DMS153 treated with DMSO at 0.1 percent for 48 hours (cell line): ENCODE results near the gene PIGBOS1.
"Not testable (repeated sequence)": the region's sequence is repeated elsewhere in the genome, so short reads cannot be mapped to it uniquely, and the experiment has no call there.

Source experiments
- DNase-seq: peaks from one replicate; lab custom pipeline; 2025; ENCODE audit not compliant: unreplicated experiment; lab: John Stamatoyannopoulos, UW

PIGBOS1 gene

GRCh38 chr15:55297315-55297714 is 21.6 kb downstream of the PIGBOS1 start:
- no peak for DNase-seq

- DNase-seq: peak; percentile 9
Measured at GRCh38 chr15:55290528-55291057, 28.3 kb downstream of the PIGBOS1 start.

DNA sequence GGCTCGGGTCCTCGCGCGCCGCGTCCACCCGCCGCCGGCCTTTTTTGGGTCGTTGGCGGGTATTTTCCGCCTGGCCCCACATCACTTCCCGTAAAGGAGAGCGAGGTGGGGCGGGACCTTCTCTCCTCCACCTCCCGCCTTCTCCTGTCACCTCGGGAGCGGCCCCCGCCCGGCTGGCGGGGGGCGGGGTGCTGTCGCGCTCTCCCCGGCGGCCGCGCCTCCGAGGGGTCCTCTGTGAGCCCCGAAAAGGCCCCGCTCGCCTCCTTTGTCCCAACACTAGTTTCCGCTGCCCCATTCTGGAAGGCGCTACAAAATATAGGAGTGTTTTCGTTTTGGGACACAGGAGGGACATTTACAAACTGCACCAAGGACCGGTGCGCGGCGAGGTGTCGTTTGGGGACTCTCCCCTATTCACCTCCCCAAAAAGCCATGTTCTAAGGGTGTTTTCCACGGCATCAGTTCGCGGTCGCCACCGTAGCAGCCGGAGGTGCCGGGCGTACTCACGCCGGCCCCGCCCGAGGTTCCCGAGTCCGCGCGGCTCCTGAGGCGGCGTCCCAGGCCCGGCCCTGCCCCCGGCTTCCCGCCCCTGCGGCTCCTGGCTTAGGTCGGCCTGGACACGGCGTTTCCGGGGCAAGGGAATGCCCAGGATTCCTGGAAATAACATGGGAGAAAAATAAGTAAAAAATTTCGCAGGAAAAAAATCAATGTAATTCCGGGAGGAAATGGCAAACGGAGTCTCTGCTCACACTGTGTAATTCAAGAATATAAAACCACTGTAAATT is 29.0 kb downstream of the PIGBOS1 start, which contains the start of gene RAB27A:
RAB27A (minus strand) TSS at position 68 of the 782 bp plus-strand sequence. CDS start 54,879 bp downstream, outside the sequence.
- no peak for DNase-seq

GRCh38 chr15:55289011-55289745 is 29.7 kb downstream of the PIGBOS1 start:
- DNase-seq: peak; percentile 0

DNA sequence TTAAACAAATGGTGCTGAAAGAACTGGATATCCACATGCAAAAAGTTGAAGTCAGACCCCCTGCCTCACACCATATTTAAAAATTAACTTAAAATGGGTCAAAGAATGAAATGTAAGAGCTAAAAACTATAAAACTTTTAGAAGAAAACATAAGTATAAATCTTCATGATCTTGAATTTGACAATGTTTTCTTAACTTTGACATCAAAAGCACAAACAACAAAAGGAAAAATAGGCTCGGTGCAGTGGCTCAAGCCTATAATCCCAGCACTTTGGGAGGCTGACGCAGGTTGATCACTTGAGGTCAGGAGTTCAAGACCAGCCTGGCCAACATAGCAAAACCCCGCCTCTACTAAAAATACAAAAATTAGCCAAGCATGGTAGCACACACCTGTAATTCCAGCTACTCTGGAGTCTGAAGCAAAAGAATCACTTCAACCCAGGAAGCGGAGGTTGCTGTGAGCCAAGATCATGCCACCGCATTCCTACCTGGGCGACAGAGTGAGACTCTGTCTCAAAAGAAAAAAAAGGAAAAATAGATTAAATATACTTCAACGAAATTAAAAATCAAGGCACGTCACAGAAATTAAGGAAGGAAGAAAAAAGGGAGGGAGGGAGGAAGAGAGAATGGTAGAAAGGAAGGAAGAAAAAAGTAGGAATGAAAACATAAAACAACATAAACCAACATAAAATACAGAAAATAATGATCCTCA is 30.8 kb downstream of the PIGBOS1 start:
- no peak for DNase-seq

- DNase-seq: not testable (repeated sequence)
Measured at GRCh38 chr15:55286442-55287189, 32.3 kb downstream of the PIGBOS1 start.

DNA sequence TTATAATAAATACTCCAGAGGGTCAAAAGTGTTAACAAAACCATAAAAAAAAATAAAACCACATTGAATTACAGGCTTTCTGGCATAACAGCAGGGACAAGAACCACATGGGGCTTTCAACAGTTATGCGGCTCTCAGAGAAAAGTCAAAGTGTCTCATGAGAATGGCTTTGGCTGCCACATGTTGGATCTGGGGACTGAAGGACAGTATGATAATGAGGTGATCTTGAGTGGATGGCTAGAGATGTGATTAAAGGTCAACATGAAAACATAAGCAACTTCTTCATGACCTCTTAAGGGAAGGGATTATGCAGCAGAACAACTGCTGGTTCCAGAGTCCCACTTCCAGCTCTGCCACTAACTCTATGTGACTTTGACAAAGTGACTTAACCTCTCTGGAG is 34.5 kb downstream of the PIGBOS1 start:
- DNase-seq: no peak

DNA sequence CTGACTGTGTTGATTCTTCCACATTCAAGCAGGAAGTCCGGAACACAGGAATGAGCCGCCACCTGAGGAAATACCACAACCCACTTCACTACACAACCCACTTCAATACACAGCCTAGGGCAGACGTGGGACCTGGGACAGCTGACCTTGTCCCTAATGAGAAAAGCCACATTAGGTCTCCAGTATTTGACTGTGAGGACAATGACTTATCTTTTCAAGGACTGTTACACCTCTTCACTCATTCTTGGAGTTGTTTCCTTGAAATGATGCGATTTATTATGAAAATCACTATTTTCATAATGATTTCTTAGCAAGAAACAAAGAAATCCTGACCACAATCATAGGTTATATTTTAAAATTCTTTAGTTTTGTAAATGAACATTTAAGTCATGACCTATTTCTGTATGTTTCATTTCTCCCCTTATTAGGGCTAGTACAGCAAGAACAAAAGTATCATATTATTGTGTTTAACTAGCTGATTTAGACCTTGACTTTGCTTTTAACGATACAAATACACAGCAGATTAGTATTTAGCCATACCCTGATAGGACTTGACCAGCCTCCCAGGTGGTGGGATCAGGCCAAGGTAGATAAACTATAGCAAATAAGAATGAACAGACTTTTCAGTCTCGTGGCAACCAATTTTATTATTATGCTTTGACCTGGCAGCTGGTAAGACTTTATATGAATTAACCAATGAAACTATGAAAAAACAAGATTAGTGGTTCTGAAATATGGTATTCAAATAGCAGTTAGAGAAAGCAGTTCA is 35.4 kb downstream of the PIGBOS1 start:
- no peak for DNase-seq

GRCh38 chr15:55282284-55282833 is 36.6 kb downstream of the PIGBOS1 start:
- DNase-seq: no peak

GRCh38 chr15:55281517-55282228 is 37.2 kb downstream of the PIGBOS1 start:
- DNase-seq: no peak

GRCh38 chr15:55280589-55280988 is 38.3 kb downstream of the PIGBOS1 start:
- not testable (repeated sequence) for DNase-seq

- no peak for DNase-seq
Measured at GRCh38 chr15:55279746-55280351, 39.1 kb downstream of the PIGBOS1 start.

DNA sequence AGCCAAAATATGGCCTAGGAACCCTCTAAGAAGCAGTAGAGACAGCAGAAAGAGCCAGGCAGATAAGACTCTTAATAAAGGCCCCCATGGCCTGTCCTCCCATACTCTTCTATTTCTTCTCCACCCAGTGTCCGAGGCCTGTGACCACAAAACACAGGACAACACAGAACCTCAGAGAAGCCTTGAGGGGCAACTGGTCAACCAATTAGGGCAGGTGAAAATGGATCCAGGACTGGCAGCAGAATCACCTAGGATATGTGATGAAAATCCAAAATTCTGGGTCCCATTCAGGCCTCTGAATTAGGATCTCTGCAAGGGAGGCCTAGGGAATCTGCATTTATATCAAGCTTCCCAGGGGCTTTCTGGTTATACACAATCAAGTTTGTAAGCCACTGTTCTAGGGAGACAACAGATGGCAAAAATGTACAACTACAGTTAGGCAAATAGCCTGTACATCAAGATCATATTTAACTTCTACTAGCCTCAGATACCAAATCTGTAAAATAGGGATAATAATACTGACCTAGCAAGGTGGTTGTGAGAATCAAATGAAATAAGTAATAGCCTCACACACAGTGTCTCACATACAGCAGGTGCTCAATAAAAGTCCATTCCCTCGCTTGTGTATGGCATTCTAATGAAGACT is 39.7 kb downstream of the PIGBOS1 start:
- no peak for DNase-seq

- no peak for DNase-seq
Measured at GRCh38 chr15:55277715-55278114, 41.2 kb downstream of the PIGBOS1 start.

DNA sequence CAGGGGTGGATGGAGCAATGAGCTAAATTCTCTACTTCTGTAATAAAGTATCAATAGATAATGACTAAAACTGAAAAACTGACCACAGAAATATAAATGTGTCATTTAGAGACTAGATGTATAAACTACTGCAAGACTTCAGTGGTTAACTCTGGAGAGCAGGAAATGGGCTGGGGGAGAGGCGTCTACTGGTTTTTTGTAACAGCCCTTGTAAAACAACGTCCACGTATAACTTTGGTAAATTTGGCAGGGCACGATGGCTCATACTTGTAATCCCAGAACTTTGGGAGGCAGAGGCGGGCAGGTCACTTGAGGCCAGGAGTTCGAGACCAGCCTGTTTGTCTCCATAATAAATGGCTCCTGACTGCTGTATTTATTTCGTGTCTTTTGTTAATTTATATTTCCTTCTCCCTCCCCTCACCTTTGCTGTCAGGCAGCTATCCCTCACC is 41.8 kb downstream of the PIGBOS1 start:
- DNase-seq: no peak

DNA sequence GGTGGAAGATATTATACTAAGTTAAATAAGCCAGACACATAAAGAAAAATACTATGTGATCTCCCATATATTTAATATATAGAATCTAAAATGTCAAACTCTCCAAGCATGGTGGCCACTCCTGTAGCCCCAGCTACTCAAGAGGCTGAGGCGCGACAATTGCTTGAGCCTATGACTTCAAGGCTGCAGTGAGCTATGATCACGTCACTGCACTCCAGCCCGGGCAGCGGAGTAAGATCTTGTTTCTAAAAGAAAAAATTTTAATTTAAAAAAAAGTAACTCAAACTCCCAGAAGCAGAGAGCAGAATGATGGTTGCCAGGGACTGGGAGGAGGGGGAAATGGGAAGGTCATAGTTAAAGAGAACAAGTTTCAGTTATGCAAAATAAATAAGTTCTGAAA is 42.6 kb downstream of the PIGBOS1 start:
- no peak for DNase-seq

- DNase-seq: no peak
Measured at GRCh38 chr15:55270291-55270690, 48.6 kb downstream of the PIGBOS1 start.

- DNase-seq: no peak
Measured at GRCh38 chr15:55268176-55268695, 50.7 kb downstream of the PIGBOS1 start.
